NCI-H345 (cell line): ENCODE measurements around the gene ZDHHC11B.

Experiments
- DNase-seq: peaks from one replicate; lab custom pipeline; 2025; lab: John Stamatoyannopoulos, UW

ZDHHC11B gene

DNA sequence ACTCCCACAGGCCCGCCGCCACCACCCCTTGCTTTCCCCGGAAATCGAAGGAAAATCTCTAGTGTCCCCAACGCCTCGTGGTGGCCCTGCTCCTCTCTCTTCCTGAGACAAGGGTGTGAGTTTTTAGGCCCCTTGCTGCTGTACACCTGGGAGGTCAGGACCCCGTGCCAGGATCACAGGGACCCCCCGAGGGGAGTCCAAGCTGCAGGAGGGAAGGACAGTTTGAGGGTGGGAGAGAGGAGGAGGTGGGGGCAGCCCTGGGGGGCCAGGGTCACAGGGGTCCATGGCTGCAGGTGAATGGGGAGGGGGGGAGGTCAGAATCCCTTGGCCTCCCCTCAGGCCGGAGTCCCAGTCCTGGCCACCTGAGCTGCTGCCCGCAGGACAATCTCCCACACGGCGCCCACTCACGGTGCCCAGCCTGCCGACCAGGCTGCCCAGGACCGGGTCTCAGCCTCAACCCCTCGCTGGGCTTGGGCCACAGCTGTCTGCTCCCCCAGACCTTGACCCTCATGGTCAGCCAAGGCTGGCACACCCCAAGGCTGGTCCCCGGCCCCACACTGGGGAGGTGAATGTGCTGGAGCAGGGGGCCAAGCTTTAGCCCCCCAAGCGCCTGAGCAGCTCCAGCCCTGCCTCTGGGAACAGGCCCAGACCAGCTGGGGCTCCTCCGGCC is 111.2 kb downstream of the ZDHHC11B start:
- DNase-seq, result no peak

DNA sequence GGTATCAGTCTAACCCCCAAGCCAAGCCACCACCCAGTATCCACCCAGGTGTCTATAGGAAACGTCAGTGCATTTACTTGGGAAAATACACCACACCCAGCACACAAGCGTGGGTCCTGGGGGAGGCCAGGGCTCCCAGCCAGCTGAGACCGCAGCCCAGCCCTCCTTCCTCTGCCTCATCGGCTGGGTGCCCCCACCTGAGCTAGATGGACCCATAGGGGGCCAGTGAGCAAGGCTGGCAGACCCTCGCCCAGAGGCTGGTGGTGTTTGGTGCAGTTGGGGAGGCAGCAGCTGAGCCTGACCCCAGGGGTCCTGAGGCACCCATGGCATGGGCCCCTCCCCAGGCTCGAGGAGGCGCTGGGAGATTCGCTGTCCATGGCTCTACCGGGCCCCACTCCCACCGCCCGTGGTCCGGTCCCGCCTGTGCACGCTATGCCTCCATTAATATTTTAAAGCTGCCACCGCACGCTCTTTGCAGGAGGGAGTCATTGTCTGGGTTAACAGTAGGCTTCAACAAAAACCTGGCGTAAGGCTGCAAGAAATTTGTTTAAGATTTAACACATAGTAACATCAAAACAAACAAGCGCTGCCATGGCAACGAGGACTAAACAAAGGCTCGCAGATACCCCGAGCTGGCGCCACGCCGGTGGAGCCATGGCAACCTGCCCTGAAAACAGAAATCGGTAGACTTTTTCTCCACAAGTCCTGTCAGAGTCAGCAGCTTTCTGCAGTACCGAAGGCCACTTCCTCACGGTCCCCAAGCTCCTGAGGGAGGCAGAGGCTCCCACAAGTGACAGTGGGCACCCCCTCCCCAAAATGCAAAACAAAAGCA is 112.0 kb downstream of the ZDHHC11B start:
- DNase-seq, result peak; percentile 98

DNA sequence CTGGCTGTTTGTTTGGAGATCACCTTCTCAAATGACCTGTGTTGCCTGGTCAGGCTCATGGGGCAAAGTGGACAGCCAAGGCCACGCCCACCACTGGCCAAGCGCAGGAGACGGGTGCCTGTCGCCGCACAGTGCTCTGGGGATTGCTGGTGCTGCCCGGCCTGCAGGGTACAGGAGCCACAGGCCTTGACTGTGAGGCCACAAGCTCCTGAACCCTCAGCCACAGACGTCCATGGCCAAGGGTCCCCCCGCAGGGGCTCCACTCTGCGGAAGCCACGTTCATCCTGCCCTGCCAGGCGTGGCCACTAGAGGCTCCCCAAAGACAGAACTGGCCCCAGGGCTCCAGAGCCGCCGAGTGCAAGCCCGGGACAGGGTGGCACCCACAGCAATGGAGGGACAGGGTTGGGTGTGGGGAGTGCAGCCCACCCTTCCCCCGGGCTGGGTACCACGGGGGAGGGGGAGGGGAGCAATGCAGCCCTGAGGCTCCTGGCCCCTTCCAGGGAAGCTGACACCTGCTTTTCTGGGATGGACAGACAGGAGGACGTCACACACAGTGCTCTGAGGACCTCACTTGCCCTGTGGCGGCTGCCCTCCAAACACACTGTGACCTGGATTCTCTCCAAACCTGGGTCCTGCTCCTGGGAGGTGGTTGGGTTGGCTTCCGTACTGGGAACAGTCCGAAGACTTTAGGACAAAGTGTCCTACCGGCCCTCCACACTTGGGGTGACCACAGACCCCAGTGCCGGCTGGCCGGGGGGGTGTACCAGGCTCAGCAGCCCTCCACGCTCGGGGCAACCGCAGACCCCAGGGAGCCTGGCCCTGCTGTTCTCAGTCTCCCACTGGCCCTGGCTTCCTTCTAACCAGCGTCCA is 112.8 kb downstream of the ZDHHC11B start:
- peak; percentile 85 for DNase-seq

DNA sequence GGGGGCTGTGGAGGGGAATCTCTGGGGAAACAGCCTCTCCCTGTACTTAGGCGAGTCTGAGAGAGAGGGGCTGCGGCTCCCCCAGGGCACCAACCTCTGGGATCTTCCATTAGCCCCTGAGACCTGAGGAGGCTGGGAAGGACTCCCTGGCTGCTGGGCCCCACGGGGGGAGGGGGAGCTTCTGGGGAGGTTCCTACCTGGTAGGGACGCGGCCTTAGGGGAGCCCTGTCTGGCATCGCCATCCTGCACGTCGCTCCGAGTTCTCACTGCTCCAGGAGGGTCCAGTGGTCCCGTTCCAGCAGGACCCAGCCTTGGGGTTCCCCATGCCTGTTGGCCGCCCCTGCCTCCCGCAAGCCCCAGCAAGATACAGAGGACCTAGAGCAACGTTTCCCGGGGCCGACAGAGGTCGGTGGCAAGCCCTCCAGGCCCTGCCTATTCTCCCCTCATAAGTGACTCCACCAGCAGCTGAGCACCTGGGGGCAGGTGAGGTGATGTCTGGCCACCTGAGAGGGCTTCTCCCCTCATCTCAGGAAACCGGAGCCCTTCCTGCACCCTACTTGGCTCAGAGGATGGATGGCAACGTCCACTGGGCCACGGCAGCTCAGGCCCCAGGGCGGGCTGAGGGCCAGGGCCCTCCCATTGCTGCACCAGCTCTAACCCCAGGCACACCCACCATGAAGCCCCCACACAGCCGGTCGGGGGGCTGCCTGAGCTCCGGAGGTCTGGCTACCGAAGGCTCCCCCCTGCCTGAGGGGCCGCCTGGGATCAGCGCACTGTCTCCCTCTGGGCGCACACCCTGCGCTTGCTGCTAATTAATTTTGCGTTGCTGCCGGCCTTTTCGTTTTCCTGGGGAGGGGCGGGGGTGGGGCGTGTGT is 113.9 kb downstream of the ZDHHC11B start:
- no peak for DNase-seq

DNA sequence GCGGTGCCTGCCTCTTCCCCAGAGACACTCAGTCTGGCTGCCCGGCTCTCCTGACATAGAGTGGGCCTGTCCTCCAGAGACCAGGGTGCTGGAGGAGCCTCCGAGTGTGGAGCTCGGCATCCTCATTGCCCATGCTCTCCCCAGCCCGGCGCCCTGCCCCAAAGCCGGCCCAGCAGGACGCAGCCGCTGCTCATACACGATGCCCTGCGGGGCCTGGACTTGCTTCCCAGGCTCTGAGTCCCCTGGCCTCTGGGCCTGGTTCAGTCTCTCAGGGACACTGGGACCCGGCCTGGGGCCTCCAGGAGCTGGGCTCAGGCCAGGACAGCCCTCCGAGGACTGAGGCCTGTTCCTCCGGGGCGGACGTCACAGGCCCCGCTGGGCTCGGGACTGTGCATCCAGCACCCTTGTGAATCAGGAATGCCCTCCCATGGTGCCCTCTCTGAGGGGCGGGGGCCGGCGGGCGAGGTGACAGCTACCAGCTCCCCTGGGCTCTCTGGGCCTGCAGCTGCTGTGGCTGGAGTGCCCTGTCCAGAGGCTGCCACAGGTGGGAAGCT is 114.6 kb downstream of the ZDHHC11B start:
- no peak for DNase-seq

DNA sequence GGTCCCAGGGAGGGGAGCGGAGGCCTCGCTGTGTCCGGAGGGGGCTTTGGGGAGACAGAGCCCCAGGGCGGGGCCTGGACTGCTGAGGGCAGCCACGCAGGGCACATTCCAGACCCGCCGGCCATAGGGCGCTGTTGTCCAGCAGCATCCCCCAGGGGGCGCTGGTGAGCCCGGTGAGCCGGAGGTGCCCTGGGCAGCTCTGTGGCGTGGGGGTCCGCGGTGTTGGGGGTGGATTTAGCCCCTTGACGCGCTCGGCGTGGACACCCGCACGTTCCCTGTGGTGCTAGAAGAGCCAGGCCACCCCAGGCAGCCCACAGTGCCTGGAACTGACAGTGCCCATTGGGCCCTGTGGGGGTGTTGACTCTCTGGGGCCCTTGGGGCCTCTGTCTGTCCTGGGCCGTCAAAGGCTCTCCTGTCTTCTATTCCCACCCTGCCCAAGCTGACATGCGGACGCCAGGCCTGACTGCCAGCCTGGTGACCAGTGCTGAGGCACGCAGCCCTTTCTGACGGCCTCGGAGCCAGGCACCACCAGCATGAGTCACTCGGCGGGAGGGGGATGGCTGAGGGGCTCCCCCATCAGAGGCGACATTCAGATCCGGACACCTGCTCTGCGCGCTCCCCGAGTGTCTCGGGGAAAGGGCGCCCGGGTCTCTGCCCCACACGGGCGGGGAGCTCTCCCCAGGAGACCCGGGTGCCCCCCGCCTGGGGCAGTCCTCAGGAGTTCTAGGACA is 115.3 kb downstream of the ZDHHC11B start:
- DNase-seq, result no peak

DNA sequence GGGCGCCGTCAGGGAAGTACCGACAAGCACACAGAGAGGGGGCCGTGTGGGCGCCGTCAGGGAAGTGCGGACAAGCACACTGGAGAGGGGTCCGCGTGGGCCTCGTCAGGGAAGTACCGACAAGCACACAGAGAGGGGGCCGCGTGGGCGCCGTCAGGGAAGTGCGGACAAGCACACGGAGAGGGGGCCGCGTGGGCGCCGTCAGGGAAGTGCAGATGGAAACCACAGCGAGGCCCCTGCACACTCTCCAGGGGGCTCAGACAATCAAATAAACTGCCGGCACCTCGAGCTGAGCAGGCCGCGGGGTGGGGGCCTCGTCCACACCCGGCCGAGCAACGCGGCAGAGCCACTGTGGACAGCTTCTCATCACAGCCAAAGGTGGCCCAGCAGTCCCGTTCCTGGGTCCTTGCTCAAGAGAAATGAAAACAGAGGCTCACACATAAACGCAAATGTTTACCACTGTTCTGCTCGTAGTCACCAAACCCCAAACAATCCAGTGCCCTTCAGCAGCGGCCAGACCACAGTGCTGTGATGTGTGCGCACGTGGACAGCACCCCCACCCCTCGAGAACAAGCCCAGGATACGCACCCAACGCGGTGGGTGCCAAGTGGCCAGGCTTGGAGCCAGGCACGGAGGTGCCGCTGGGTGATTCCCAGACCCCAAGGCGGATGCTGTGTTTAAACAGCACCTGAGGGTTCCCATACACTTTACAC is 116.1 kb downstream of the ZDHHC11B start:
- no peak for DNase-seq

DNA sequence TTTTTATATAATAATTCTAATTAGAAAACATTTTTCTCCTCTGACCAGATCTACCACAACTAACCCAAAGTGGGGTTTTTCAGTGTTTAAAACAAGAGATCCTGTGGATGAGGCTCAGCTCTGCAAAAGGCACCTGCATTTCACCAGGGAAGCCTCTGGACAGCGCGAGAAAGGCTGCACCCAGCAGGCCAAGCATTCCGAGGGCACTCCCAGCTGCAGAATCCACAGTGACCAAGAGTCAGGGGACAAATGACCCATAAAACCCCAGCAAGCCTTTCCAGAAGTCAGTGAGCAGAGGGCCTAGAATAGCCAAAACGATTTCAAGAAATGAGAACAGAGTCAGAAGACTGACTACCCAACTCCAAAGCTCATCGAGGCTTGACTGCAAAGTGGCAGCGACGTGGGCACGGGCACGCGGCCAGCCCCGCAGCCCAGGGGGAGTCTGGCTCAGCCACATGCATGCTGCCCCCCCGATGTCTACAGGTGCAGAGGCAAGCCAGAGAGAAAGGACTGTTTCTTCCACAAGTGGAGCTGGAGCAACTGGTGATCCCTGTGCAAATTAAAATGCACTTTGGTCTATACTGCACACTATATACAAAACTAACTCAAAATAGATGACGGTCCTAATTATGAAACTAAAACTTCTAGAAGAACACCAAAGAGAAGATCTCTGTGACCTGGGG is 117.6 kb downstream of the ZDHHC11B start:
- DNase-seq, result no peak

DNA sequence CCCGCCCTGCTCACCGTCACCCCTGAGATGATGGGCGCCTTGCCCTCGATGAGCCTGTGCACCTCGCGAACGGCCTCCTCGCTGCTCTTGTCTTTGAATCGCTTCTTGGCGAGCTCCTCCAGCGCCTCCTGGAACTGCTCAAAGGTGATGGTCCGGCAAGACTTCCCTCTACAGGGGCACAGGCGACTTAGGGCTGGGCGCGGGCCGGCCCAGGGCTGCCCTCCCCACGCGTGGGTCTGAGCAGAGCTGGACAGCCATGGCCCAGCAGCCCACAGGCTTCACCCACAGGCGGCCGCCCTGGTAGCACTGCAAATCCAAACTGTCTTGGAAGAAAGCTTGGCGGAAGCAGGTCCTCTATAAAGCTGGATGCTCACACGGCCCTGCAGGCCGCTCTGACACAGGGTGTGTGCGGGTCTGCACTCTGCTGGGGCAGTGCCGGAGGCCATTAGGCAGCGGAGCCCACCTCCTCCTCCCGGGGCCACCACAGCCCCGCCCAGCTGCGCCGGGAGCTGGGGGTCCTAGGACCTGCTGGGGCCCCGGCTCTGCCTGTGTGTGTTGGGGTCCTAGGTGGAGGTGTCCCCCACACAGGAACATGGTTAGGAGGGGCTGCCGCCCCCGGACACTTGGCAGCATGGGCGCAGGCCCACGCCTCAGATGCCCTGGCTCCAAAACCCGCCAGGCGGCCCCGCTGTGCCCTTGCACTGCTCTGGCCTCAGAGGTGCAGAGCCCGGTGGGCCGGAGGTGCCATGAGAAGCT is 118.4 kb downstream of the ZDHHC11B start:
- DNase-seq, result no peak

DNA sequence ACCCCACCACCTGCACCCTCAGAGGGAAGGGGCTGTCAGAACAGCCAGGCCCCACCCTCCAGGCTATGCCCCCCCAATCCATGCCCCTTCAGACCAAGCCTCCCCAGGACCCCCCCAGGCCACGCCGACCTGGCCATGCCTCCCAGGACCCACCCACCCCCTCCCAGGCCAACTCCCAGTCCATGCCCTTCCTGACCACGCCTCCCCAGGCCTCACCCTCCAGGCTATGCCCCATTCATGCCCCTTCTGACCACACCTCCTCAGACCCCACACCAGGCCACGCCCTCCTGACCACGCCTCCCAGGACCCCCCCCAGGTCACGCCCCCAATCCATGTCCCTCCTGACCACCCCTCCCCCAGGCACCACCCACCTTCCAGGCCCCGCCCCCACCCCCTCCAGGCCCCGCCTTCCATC is 119.0 kb downstream of the ZDHHC11B start:
- DNase-seq, result peak; percentile 16

DNA sequence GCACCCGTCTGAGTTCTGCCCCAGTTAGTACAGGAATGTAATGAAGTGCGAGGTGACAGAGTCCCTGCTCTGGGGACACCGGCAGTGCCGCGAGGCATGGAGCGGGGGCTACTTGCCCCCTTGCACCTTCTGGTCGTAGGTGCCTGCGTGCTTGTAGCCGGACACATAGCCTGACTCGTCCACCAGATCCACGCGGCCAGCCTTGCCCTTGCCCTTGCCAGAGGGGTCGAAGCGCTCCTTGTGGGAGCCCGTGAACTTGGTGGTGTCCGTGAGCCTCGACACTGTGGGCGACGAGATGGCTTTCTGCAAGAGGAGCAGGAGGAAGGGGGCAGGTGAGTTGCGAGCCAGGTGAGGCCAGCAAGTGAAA is 119.6 kb downstream of the ZDHHC11B start:
- DNase-seq, result no peak

DNA sequence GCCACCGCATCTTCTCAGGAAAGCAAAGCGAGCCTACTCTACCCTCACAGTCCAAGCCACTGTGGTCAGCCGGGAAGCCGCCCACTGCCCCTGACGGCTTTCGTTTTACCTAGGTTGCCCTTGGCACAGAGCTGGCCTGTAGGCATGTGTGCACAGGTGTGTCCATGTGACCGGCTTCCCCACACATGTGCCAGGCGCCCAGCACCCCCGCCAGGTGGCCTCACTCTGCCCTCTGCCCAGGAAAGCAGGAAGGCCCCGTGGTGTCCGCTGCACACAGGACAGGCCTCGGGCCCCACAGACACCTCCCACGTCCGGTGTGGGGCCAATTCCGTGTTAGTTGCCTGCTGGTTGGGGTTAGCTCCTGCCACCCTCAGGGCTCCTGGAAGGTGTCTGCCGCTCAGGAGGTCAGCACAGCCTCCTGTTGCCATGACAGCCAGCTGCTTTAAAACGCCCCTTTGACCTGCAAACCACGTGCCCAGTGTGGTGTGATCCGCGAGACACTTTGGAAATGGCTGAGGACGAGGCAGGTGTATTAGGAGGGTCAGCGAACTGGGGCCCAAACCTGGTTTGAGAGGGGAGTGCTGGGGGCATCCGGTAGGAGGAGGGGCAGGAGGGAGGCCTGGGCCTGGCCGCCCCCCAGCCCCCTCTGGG is 120.1 kb downstream of the ZDHHC11B start:
- no peak for DNase-seq

DNA sequence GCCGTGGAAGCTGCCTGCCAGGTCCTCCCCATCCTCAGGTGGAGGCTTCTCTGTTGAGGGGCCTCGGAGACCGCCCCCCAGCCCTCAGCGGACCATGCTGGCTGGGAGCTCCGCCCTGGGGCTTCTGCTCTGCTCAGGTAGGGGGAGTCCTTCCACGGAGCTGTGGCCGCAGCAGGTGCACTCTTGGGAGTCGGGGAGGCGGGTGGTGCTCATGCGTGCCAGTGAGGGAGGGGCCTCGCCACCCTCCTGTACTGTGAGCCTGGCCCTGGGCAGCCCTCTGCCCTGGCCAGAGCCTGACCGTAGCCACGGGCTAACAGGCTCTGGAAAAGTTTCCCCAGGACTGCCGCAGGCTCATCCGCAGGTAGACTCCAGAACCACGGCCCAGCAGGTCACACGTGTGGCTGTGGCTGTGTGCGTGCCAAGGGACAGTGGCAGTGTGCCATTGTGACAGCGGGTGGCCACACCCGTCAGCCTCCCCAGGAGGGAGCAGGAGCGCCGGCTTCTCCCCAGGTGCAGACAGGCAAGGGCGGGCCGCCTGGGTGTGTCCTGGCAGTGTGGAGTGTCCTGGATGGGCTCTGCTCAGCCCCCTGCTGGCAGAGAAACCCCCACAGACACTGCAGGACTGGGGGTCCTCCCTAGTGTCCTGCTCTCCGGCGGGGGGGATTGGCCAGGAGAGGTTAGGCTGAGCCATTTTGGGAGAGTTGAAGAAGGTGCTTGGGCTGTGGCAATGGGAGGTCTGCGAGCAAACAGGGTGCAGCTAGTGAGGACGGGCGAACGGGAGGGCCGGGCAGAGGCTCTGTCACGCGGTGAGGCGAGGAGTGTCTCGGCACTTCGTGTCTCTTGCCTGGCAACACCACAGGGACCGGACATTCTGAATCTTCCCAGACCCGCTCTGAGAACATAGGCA is 120.8 kb downstream of the ZDHHC11B start:
- DNase-seq, result peak; percentile 90

DNA sequence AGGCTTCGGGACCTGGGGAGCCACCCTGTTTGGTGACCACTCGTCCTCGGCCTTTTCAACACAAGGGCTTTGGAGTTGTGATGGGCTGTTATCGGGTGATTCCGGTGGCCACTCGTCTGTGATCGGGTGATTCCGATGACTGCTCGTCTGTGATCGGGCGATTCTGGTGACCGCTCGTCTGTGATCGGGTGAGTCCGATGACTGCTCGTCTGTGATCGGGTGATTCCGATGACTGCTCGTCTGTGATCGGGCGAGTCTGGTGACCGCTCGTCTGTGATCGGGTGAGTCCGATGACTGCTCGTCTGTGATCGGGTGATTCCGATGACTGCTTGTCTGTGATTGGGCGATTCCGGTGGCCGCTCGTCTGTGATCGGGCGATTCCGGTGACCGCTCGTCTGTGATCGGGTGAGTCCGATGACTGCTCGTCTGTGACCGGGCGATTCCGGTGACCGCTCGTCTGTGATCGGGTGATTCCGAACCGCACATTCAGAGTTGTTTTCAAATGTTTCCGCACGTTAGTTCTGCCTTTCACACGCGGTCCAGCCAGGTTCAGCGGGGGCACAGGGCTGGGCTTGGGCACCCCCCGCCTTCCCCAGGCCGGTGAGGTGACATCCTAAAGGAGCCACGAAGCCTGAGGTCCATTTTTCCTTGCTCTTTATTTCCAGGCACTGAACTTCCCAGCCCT is 121.6 kb downstream of the ZDHHC11B start:
- DNase-seq, result no peak

DNA sequence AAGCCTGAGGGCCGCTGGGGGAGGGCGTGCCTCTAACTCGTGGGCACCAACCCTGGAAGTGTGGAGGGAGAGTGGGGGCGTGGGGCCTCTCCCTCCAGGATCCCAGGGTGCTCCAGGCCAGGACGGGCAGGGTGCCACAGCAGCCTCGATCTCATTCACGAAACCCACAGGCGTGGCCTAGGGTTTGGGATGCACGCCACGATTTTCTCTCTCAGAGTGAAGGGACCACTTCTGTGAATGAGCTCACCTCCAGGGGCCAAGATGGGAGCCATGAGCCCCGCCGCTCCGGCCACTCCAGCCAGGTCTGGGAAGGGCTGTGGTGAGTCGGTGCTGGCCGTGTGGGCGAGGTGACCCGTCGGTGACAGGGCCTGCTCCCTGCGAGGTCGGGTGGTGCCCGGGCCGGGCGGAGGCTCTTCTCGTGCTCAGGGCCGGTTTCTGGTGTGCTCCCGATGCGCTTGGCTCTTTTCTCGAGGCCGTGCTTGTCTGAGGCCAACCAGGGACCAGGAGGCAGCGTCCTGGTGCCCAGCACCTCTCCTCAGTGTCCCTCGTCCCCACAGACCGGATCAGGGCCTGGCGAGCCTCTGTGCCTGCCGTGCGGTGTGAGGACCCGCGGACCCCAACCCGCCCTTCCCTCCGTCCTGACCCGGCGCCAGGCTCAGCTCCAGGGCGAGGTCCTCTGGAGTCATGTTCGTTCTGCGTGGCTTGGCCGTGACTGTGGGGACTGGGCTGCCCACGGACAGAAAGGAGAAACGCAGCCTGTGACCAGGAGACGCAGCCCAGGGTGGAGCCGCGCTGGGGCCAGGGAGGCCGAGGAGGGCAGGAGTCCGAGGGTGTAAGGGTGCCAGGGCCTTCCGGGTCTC is 122.4 kb downstream of the ZDHHC11B start:
- DNase-seq, result no peak
